K562 (cell line): Measurements from ENCODE around the gene MOB1A. TPM values are rescaled to one million over a fixed set of nuclear protein-coding genes. Genes with fewer than 3 reads are reported as not detected.

ENCODE experiments used
- BRF1 ChIP-seq: IDR thresholded peaks from 3 replicates; pipeline ENCODE4 v1.6.1; 2011; ENCODE audit warnings: borderline replicate concordance, mild to moderate bottlenecking; ENCODE audit not compliant: insufficient read length; ENCODE audit errors: extremely low read depth
- CREM ChIP-seq: IDR thresholded peaks from 2 replicates; pipeline ENCODE4 v1.6.1; 2014; ENCODE audit warnings: antibody characterized with exemption, low read depth
- ELK1 ChIP-seq: sonication (generic); formaldehyde crosslinking; IDR thresholded peaks from 2 replicates; pipeline ENCODE4 v1.8.1; 2022; ENCODE audit warnings: missing genetic modification reagents
- FOXP4 ChIP-seq: sonication (generic); formaldehyde crosslinking; IDR thresholded peaks from 2 replicates; pipeline ENCODE4 v1.8.0; 2022; ENCODE audit warnings: mild to moderate bottlenecking, missing genetic modification reagents, borderline replicate concordance
- HCFC1 ChIP-seq: IDR thresholded peaks from 2 replicates; pipeline ENCODE4 v1.6.1; 2012; ENCODE audit warnings: low read depth, low read length, improper control_type of control experiment
- HDAC6 ChIP-seq: IDR thresholded peaks from 2 replicates; pipeline ENCODE4 v1.6.1; 2012; ENCODE audit warnings: low read depth, mild to moderate bottlenecking, control low read depth, inconsistent platforms, low read length, moderate library complexity
- MAFK ChIP-seq: IDR thresholded peaks from 2 replicates; pipeline ENCODE4 v1.6.1; 2011; ENCODE audit warnings: low read length, improper control_type of control experiment
- MYNN ChIP-seq, 2 experiments: sonication (generic); formaldehyde crosslinking in 1 of 2; IDR thresholded peaks; 2 replicates each; pipeline versions ENCODE4 v1.5.0 to v1.6.1; 2016 to 2020; ENCODE audit warnings: antibody characterized with exemption in 1 of 2, missing genetic modification reagents in 1 of 2
- NR4A1 ChIP-seq, 2 experiments: fragments of 250-450 bp in 1 of 2; fragments of 450-650 bp in 1 of 2; sonication (Bioruptor Pico) in 1 of 2; IDR thresholded peaks; 2 replicates each; pipeline versions ENCODE4 v1.4.0 to v1.6.1; 2016 to 2020; ENCODE audit warnings: mild to moderate bottlenecking in 2 of 2, missing compliant biosample characterization in 1 of 2, missing genetic modification characterization in 1 of 2, moderate library complexity in 1 of 2
- PML ChIP-seq: IDR thresholded peaks from 2 replicates; pipeline ENCODE4 v1.6.1; 2012; ENCODE audit warnings: low read length, inconsistent platforms
- SETDB1 ChIP-seq: IDR thresholded peaks from one replicate; pipeline ENCODE4 v1.6.1; 2012; ENCODE audit warnings: low read length, control low read depth, inconsistent platforms
- SP1 ChIP-seq: sonication (generic); formaldehyde crosslinking; IDR thresholded peaks from 2 replicates; pipeline ENCODE4 v1.8.1; 2022; ENCODE audit warnings: mild to moderate bottlenecking, missing genetic modification reagents
- TAF9B ChIP-seq: fragments of 450-650 bp; IDR thresholded peaks from 2 replicates; pipeline ENCODE4 v1.6.1; 2018; ENCODE audit warnings: mild to moderate bottlenecking; ENCODE audit not compliant: partially characterized antibody
- TBL1XR1 ChIP-seq, 2 experiments: IDR thresholded peaks; 2 replicates each; pipeline ENCODE4 v1.6.1; 2012; ENCODE audit warnings: improper control_type of control experiment in 2 of 2, low read length in 2 of 2, mild to moderate bottlenecking in 1 of 2
- TGIF2 ChIP-seq: sonication (generic); formaldehyde crosslinking; IDR thresholded peaks from 2 replicates; pipeline ENCODE4 v1.8.1; 2022; ENCODE audit warnings: mild to moderate bottlenecking, missing genetic modification reagents, moderate library complexity
- TSC22D4 ChIP-seq: fragments of 450-650 bp; IDR thresholded peaks from 2 replicates; pipeline ENCODE4 v1.6.1; 2016; ENCODE audit warnings: missing genetic modification characterization, missing biosample characterization, control low read depth
- WHSC1 ChIP-seq: IDR thresholded peaks from one replicate; pipeline ENCODE4 v1.6.1; 2012; ENCODE audit warnings: low read length, control low read depth, inconsistent platforms
- ZNF134 ChIP-seq: fragments of 250-450 bp; sonication (Bioruptor Pico); conservative IDR thresholded peaks from 2 replicates; pipeline ENCODE4 v1.4.0; 2020
- ZNF311 ChIP-seq: fragments of 250-450 bp; sonication (Bioruptor Pico); IDR thresholded peaks from 2 replicates; pipeline ENCODE4 v1.4.0; 2020; ENCODE audit warnings: mild to moderate bottlenecking, moderate library complexity
- ZNF561 ChIP-seq: fragments of 450-650 bp; formaldehyde crosslinking; conservative IDR thresholded peaks from 2 replicates; pipeline ENCODE4 v1.4.0; 2020; ENCODE audit warnings: mild to moderate bottlenecking, moderate library complexity
- ZNF639 ChIP-seq, 2 experiments: fragments of 200-800 bp in 1 of 2; sonication (Bioruptor generic) in 1 of 2; sonication (generic) in 1 of 2; formaldehyde crosslinking in 1 of 2; IDR thresholded peaks in 1 of 2; conservative IDR thresholded peaks in 1 of 2; 2 replicates each; pipeline versions ENCODE4 v1.5.0 to v1.6.1; 2016 to 2020; ENCODE audit warnings: missing compliant biosample characterization in 1 of 2, missing genetic modification characterization in 1 of 2, missing genetic modification reagents in 1 of 2
- ZNF717 ChIP-seq: fragments of 250-450 bp; sonication (Bioruptor Pico); IDR thresholded peaks from 2 replicates; pipeline ENCODE4 v1.5.0; 2021
- polyA plus RNA-seq, 8 experiments: library from polyadenylated mRNA; depleted of rRNA in 4 of 8; stranded (reverse) in 5 of 8; unstranded in 3 of 8; fragments of >200 nt; fragmentation: Nextera tagmentation in 2 of 8; fragmentation: Illumina TruSeq in 1 of 8; extraction: Ambion mirVana in 2 of 8; extraction: Trizol in 1 of 8; gene quantifications; 2 replicates each; pipeline versions ENCODE4 v1.2.1 to v1.2.3, GENCODE V29; 2011 to 2014; ENCODE audit warnings: inconsistent platforms in 1 of 8, missing spikeins in 1 of 8
- total RNA-seq, 7 experiments: library from RNA; depleted of rRNA in 6 of 7; stranded (reverse); fragments of >200 nt in 6 of 7; fragmentation: Illumina TruSeq in 2 of 7; extraction: Trizol in 2 of 7; gene quantifications; 2 replicates each; pipeline versions ENCODE4 v1.2.1 to v1.2.3, GENCODE V29; 2011 to 2021; ENCODE audit warnings: low replicate concordance in 1 of 7

Gene MOB1A
- total and polyA plus RNA-seq, 9 of the 15 experiments (the other 6 are each of a cell fraction or from before 2014, with no cell fraction given): 24.8 to 100 (median 60.2) TPM

GRCh38 chr2:74119912-74120825 lies 58.5 kb downstream of the MOB1A start (continued):
- no peak; the same call in 1 of the 2 replicates for TF ChIP-seq ZNF134 (CRISPR knock-in tag)
- TF ChIP-seq TBL1XR1 (IDR thresholded peaks at IDR 0.05; ENCODE audit: low read length in 2 of 2): peak; percentile 18 to 19; a peak in 1 of 4 replicates
- no peak for TF ChIP-seq WHSC1
- no peak for TF ChIP-seq TSC22D4
- TF ChIP-seq ELK1 (CRISPR knock-in tag): no peak
- no peak for TF ChIP-seq SETDB1
- TF ChIP-seq MYNN (IDR thresholded peaks at IDR 0.05): no peak
- no peak for TF ChIP-seq MYNN (CRISPR knock-in tag; IDR thresholded peaks at IDR 0.05)
- no peak for TF ChIP-seq ZNF717
- no peak for TF ChIP-seq ZNF639 (CRISPR knock-in tag; conservative IDR thresholded peaks at IDR 0.05 in 1 of 2, IDR thresholded peaks at IDR 0.05 in 1 of 2)
- peak; percentile 96 for TF ChIP-seq TAF9B
- TF ChIP-seq CREM: peak; percentile 59
- TF ChIP-seq HCFC1: peak; percentile 79
- TF ChIP-seq SP1 (CRISPR knock-in tag): peak; percentile 75
- TF ChIP-seq FOXP4 (CRISPR knock-in tag): peak; percentile 37; the same call in 1 of the 2 replicates
- TF ChIP-seq ZNF311: peak; percentile 62; the same call in 1 of the 2 replicates
- TF ChIP-seq NR4A1 (CRISPR knock-in tag; IDR thresholded peaks at IDR 0.05): peak; percentile 80
- 0 out of 2 replicates have a peak, but pooled peaks have one; percentile 46 for TF ChIP-seq NR4A1 (tag; IDR thresholded peaks at IDR 0.05)
- no peak for TF ChIP-seq MAFK
- no peak for TF ChIP-seq HDAC6
- no peak for TF ChIP-seq ZNF561 (CRISPR knock-in tag)
- TF ChIP-seq PML: peak; percentile 66
- no peak for TF ChIP-seq BRF1
- TF ChIP-seq TGIF2: peak; percentile 17; the same call in 1 of the 2 replicates
